Calu3 (cell line): ENCODE results near the gene ZNF587B. TPM values are rescaled to one million over a fixed set of nuclear protein-coding genes. Genes with fewer than 3 reads are reported as not detected.
"Not testable (repeated sequence)": the region's sequence is repeated elsewhere in the genome, so short reads cannot be mapped to it uniquely, and the experiment has no call there.

Source experiments
- BruUV-seq: library from RNA; stranded (reverse); fragments of 400-500 nt; replicated peaks from 2 replicates; lab custom pipeline; 2021; lab: Mats Ljungman, UMichigan
- CTCF ChIA-PET: fragments of 300-600 bp; sonication (Branson Sonifier 250); formaldehyde crosslinking; loops from one replicate; lab custom pipeline; 2022; ENCODE audit warnings: antibody characterized with exemption; lab: Charles Lee
- DNase-seq: peaks from one replicate; pipeline ENCODE4 v3.0.0; 2022
- H3K27ac Mint-ChIP-seq: one replicate; pipeline ENCODE4 v1.8.0; 2022; ENCODE audit warnings: mixed read lengths; ENCODE audit not compliant: unreplicated experiment
- H3K27me3 Mint-ChIP-seq: one replicate; pipeline ENCODE4 v1.8.0; 2022; ENCODE audit warnings: mixed read lengths; ENCODE audit not compliant: unreplicated experiment
- H3K36me3 Mint-ChIP-seq: one replicate; pipeline ENCODE4 v1.8.0; 2022; ENCODE audit warnings: mild to moderate bottlenecking, moderate library complexity, mixed read lengths; ENCODE audit not compliant: insufficient read depth, unreplicated experiment
- H3K4me1 Mint-ChIP-seq: one replicate; pipeline ENCODE4 v1.8.0; 2022; ENCODE audit warnings: mild to moderate bottlenecking, low read depth, mixed read lengths; ENCODE audit not compliant: unreplicated experiment
- H3K4me3 Mint-ChIP-seq: one replicate; pipeline ENCODE4 v1.8.0; 2022; ENCODE audit warnings: mild to moderate bottlenecking, low read depth, moderate library complexity, mixed read lengths; ENCODE audit not compliant: unreplicated experiment
- H3K9me3 Mint-ChIP-seq: one replicate; pipeline ENCODE4 v1.8.0; 2022; ENCODE audit warnings: low read depth, mixed read lengths; ENCODE audit not compliant: unreplicated experiment
- CTCF ChIP-seq: fragments of 200-600 bp; IDR thresholded peaks from one replicate; pipeline ENCODE4 v1.8.0; 2022; ENCODE audit warnings: antibody characterized with exemption; ENCODE audit not compliant: unreplicated experiment
- intact Hi-C: fragments of 100-400 bp; cut with micrococcal nuclease; formaldehyde crosslinking; loops from one replicate; pipeline ENCODE4 v1.10.0; 2022; ENCODE audit not compliant: unreplicated experiment
- total RNA-seq: library from RNA; stranded (reverse); gene quantifications from 2 replicates; pipeline ENCODE4 v1.2.3, GENCODE V29; 2022

Gene ZNF587B
- total RNA-seq, 1 experiment from 2014 or later, result 31.6 TPM

- H3K9me3 Mint-ChIP-seq, DNase-seq, BruUV-seq, CTCF ChIA-PET, H3K27me3 Mint-ChIP-seq, intact Hi-C loops: not testable (repeated sequence)
- H3K4me1 Mint-ChIP-seq, result peaks cover 50% of the 10 kb centered on the region
- H3K27ac Mint-ChIP-seq, result peak overlapping the region; percentile 74
- H3K4me3 Mint-ChIP-seq, result peak overlapping the region; percentile 39
- peaks cover 62% of the 10 kb centered on the region for H3K36me3 Mint-ChIP-seq
Observed at GRCh38 chr19:57823155-57823554, 6.9 kb upstream of the ZNF587B start.

GRCh38 chr19:57823608-57824007, 6.5 kb upstream of the ZNF587B start:
- intact Hi-C loops, CTCF ChIA-PET, BruUV-seq, H3K9me3 Mint-ChIP-seq, DNase-seq, H3K27ac Mint-ChIP-seq, H3K27me3 Mint-ChIP-seq: not testable (repeated sequence)
- Mint-ChIP-seq H3K4me1 (peaks cover 50% of the 10 kb centered on the region), H3K4me3 (peak overlapping the region; percentile 39), H3K36me3 (peaks cover 63% of the 10 kb centered on the region)

GRCh38 chr19:57825511-57825910, 4.6 kb upstream of the ZNF587B start:
- no peak for DNase-seq
- Mint-ChIP-seq H3K4me1 (peaks cover 62% of the 10 kb centered on the region), H3K9me3 (peaks cover 7% of the 10 kb centered on the region), H3K27ac (no peak overlapping the region), H3K36me3 (peaks cover 54% of the 10 kb centered on the region), H3K4me3 (no peak overlapping the region), H3K27me3 (no peaks in the 10 kb centered on the region)
- intact Hi-C loops, result no loop called here
- TF ChIP-seq CTCF, result no peak
- BruUV-seq, result no TSS peak
- CTCF ChIA-PET, result no interaction called here

- Mint-ChIP-seq H3K4me3 (no peak overlapping the region), H3K36me3 (peaks cover 46% of the 10 kb centered on the region), H3K9me3 (peaks cover 10% of the 10 kb centered on the region), H3K27me3 (no peaks in the 10 kb centered on the region), H3K4me1 (peaks cover 28% of the 10 kb centered on the region), H3K27ac (peak overlapping the region; percentile 11)
- TF ChIP-seq CTCF, result no peak
- DNase-seq, result no peak
- intact Hi-C loops, result no loop called here
- CTCF ChIA-PET, result no interaction called here
- no TSS peak for BruUV-seq
Observed at GRCh38 chr19:57829316-57829715, 783 bp upstream of the ZNF587B start.

- DNase-seq, H3K27me3 Mint-ChIP-seq, BruUV-seq, H3K27ac Mint-ChIP-seq, intact Hi-C loops, H3K4me3 Mint-ChIP-seq, H3K4me1 Mint-ChIP-seq, H3K9me3 Mint-ChIP-seq, CTCF ChIA-PET: not testable (repeated sequence)
- peaks cover 38% of the 10 kb centered on the region for H3K36me3 Mint-ChIP-seq
Observed at GRCh38 chr19:57836991-57837390, 6.9 kb downstream of the ZNF587B start.

GRCh38 chr19:57838622-57839191, 8.6 kb downstream of the ZNF587B start:
- BruUV-seq, intact Hi-C loops, H3K4me3 Mint-ChIP-seq, H3K9me3 Mint-ChIP-seq, H3K27me3 Mint-ChIP-seq, CTCF ChIA-PET, DNase-seq, H3K27ac Mint-ChIP-seq, H3K4me1 Mint-ChIP-seq: not testable (repeated sequence)
- H3K36me3 Mint-ChIP-seq, result peaks cover 48% of the 10 kb centered on the region
